GM12892 (cell line): ENCODE data around the gene VAMP3.

ENCODE experiments used
- POLR2AphosphoS5 ChIP-seq: IDR thresholded peaks from 2 replicates; pipeline ENCODE4 v1.6.1; 2011; ENCODE audit warnings: low read depth, low read length, control low read depth
- TAF1 ChIP-seq: IDR thresholded peaks from 2 replicates; pipeline ENCODE4 v1.6.1; 2011; ENCODE audit warnings: low read depth, mild to moderate bottlenecking, control low read depth, low read length, borderline replicate concordance

DNA sequence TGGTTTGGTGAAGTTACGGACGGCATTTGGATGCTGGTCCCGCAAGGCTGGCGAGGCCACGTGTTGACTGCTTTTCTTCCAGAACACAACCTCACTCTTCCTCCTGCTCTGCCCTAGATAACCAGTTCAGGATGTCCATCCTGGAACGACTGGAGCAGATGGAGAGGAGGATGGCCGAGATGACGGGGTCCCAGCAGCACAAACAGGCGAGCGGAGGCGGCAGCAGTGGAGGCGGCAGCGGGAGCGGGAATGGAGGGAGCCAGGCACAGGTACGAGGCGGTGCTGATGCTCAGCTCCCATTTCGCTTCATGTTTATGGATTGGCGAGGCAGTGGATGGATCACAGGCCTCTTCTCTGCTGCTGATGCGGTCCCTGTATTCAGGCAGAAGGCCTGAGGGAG is 38.8 kb upstream of the VAMP3 start:
- TF ChIP-seq TAF1, result no peak
- TF ChIP-seq POLR2AphosphoS5, result no peak
